ENCODE measurements around the gene SAMD11. TPM values are rescaled to one million over a fixed set of nuclear protein-coding genes. Genes with fewer than 3 reads are reported as not detected.

The SAMD11 gene
- total and polyA plus RNA-seq, 9 donors = 0.85 to 10.6 (median 2.3) TPM

- Histone ChIP-seq H3K27me3 (no peaks in the 10 kb centered on the region), H3K9me3 (no peaks in the 10 kb centered on the region), H3K4me3 (no peak overlapping the region), H3K27ac (no peak overlapping the region), H3K4me1 (ENCODE audit: insufficient read depth) (peaks cover 3% of the 10 kb centered on the region), H3K36me3 (no peaks in the 10 kb centered on the region)
- DNase-seq = no peak
- WGBS, 3 donors = 37 to 53% (median 48%) methylated on average over 22 to 24 of the region's 24 CpGs
- TF ChIP-seq EP300 (IDR thresholded peaks at IDR 0.05) (no peak), POLR2A (IDR thresholded peaks at IDR 0.05) (no peak), CTCF (IDR thresholded peaks at IDR 0.05) (no peak)
- intact Hi-C loops (cut with DNase I) = no loop called here
Measured at GRCh38 chr1:912740-913301, 10.9 kb upstream of the SAMD11 start.

- H3K4me1 ChIP-seq (ENCODE audit: insufficient read depth) = peaks cover 3% of the 10 kb centered on the region
- H3K4me3 ChIP-seq = no peak overlapping the region
- H3K27ac ChIP-seq = no peak overlapping the region
- WGBS, 3 donors = 53 to 68% (median 68%) methylated on average over 16 of the region's 16 CpGs
- no peaks in the 10 kb centered on the region for H3K27me3 ChIP-seq
- no peaks in the 10 kb centered on the region for H3K36me3 ChIP-seq
- TF ChIP-seq CTCF (IDR thresholded peaks at IDR 0.05) = no peak
- TF ChIP-seq EP300 (IDR thresholded peaks at IDR 0.05) = no peak
- TF ChIP-seq POLR2A (IDR thresholded peaks at IDR 0.05) = no peak
- H3K9me3 ChIP-seq = no peaks in the 10 kb centered on the region
- DNase-seq = peak in 2 of 5 donors; percentile 14 to 16
- intact Hi-C loops (cut with DNase I) = no loop called here
Measured at GRCh38 chr1:913491-914130, 10.1 kb upstream of the SAMD11 start.

- no peaks in the 10 kb centered on the region for H3K9me3 ChIP-seq
Measured at GRCh38 chr1:914131-914890, 9.4 kb upstream of the SAMD11 start.

GRCh38 chr1:914891-915280 is 8.8 kb upstream of the SAMD11 start:
- WGBS, 3 donors = 54 to 73% (median 62%) methylated on average over 6 of the region's 6 CpGs
- H3K27ac ChIP-seq = no peak overlapping the region
- no peaks in the 10 kb centered on the region for H3K27me3 ChIP-seq

More at GRCh38 chr1:914131-914890, 9.4 kb upstream of the SAMD11 start:
- peak in 2 of 5 donors; percentile 14 to 29 for DNase-seq
- Histone ChIP-seq H3K27ac (no peak overlapping the region), H3K36me3 (no peaks in the 10 kb centered on the region), H3K4me3 (no peak overlapping the region), H3K27me3 (no peaks in the 10 kb centered on the region), H3K4me1 (ENCODE audit: insufficient read depth) (peaks cover 3% of the 10 kb centered on the region)
- intact Hi-C loops (cut with DNase I) = no loop called here
- 69 to 82% (median 70%) methylated on average over 21 of the region's 21 CpGs for WGBS, 3 donors
- TF ChIP-seq EP300 (IDR thresholded peaks at IDR 0.05) = no peak
- TF ChIP-seq CTCF (IDR thresholded peaks at IDR 0.05) = no peak
- no peak for TF ChIP-seq POLR2A (IDR thresholded peaks at IDR 0.05)

More at GRCh38 chr1:914891-915280, 8.8 kb upstream of the SAMD11 start:
- DNase-seq = no peak
- no peak for TF ChIP-seq CTCF (IDR thresholded peaks at IDR 0.05)
- no peak for TF ChIP-seq EP300 (IDR thresholded peaks at IDR 0.05)
- TF ChIP-seq POLR2A (IDR thresholded peaks at IDR 0.05) = no peak
- Histone ChIP-seq H3K9me3 (no peaks in the 10 kb centered on the region), H3K4me1 (ENCODE audit: insufficient read depth) (peaks cover 3% of the 10 kb centered on the region), H3K4me3 (no peak overlapping the region), H3K36me3 (no peaks in the 10 kb centered on the region)
- intact Hi-C loops (cut with DNase I) = no loop called here
